ENCODE data around the gene GATA1.
"Not testable (repeated sequence)": the region's sequence is repeated elsewhere in the genome, so short reads cannot be mapped to it uniquely, and the experiment has no call there.

The GATA1 gene

GRCh38 chrX:48816014-48816810 is 29.8 kb downstream of the GATA1 start:
- DNase-seq = no peak

GRCh38 chrX:48818098-48818497 is 31.7 kb downstream of the GATA1 start:
- no peak for DNase-seq

- DNase-seq = no peak
These were observed 32.5 kb downstream of the GATA1 start for GRCh38 chrX:48818866-48819265.

GRCh38 chrX:48819394-48819793 is 33.0 kb downstream of the GATA1 start:
- DNase-seq = not testable (repeated sequence)

GRCh38 chrX:48823053-48823452 is 36.7 kb downstream of the GATA1 start:
- no peak for DNase-seq

- DNase-seq = no peak
These were observed 37.7 kb downstream of the GATA1 start for GRCh38 chrX:48824066-48824465.

- peak; percentile 14 for DNase-seq
These were observed 39.9 kb downstream of the GATA1 start, which contains the start of gene ERAS for GRCh38 chrX:48826135-48826875. Gene ERAS (plus strand): TSS chrX:48826513. CDS start chrX:48829124, 2,611 bp downstream.

- DNase-seq = no peak
These were observed 40.7 kb downstream of the GATA1 start for GRCh38 chrX:48826876-48827653.

GRCh38 chrX:48827654-48827968 is 41.2 kb downstream of the GATA1 start:
- no peak for DNase-seq

- no peak for DNase-seq
These were observed 42.8 kb downstream of the GATA1 start for GRCh38 chrX:48829016-48829735.

GRCh38 chrX:48831136-48831908 is 44.9 kb downstream of the GATA1 start:
- no peak for DNase-seq

GRCh38 chrX:48831909-48832291 is 45.5 kb downstream of the GATA1 start:
- no peak for DNase-seq

- no peak for DNase-seq
These were observed 47.2 kb downstream of the GATA1 start for GRCh38 chrX:48833542-48834138.

- DNase-seq = no peak
These were observed 48.0 kb downstream of the GATA1 start for GRCh38 chrX:48834383-48834709.

- peak; percentile 15 for DNase-seq
These were observed 49.3 kb downstream of the GATA1 start, which contains the start of gene PCSK1N for GRCh38 chrX:48835524-48836329. Gene PCSK1N (minus strand): TSS chrX:48835610. CDS start chrX:48835532, 78 bp downstream.

- DNase-seq = no peak
These were observed 53.3 kb downstream of the GATA1 start for GRCh38 chrX:48839686-48840085.
